ENCODE measurements around the gene SRRD. TPM values are rescaled to one million over a fixed set of nuclear protein-coding genes. Genes with fewer than 3 reads are reported as not detected.

SRRD gene
- total and polyA plus RNA-seq, 2 donors, result 11.7 to 13.1 TPM

DNA sequence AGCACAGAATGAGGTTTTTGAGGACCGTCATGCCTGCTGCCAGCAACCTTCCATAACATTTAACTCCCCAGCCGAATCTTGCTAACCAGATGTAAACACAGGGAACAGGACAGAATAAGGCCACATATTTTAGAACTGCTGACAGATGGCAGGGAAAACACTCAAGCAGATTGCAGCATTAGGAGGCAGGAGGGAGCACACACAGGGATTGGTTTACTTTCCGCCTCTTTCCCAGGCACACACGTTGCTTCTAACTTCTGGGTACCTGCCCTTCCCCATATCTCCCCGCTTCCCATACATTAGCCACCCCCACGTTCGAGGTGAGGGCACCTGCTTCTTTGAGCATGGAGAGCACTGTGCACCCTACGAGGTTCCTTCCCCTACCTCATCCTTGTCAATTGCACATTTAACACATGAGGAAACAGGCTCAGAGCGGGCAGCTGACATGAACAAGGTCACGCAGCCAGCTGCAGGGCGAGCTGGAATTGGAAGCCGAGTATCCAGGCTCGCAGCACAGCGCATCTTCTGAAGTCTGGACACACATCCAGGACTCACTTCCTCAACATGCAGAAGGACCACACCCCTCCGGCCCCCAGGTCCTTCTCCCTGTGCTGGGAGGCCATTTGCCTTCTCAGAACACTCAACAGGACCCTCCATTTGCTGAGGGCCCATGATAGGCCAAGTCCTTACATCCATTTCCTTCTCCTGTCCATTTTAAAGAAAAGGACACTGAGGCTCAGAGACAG is 35.9 kb upstream of the SRRD start:
- H3K4me3 ChIP-seq (ENCODE audit: low read depth, low read length), result no peak overlapping the region
- WGBS, result 63% methylated on average over 15 of the region's 15 CpGs
- no peaks in the 10 kb centered on the region for H3K4me1 ChIP-seq (ENCODE audit: insufficient read depth)
- H3K36me3 ChIP-seq (ENCODE audit: insufficient read depth), result no peaks in the 10 kb centered on the region
- DNase-seq (ENCODE audit: extremely low spot score), result no peak
- H3K27ac ChIP-seq (ENCODE audit: low read depth), result no peak overlapping the region

DNA sequence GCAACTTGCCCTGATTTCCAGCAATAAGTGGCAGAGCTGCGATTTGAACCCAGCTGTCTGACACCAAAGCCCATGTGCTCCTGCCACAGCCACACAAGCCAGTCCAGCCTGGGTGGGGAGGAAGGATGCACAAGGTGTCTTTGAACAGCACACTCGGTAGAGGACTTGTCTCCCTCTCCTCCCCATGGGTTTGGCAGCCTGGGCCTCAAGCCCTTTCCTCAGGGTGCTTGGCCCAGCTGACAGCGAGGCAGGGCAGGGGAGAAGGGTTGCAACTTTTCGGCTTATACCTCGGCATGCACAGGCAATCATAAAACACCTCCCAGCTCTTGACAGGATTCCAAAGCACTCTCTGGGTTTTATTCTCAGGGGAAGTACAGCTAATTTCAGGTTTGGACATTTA is 35.3 kb upstream of the SRRD start:
- 44% methylated on average over 5 of the region's 5 CpGs for WGBS
- no peaks in the 10 kb centered on the region for H3K4me1 ChIP-seq (ENCODE audit: insufficient read depth)
- DNase-seq (ENCODE audit: extremely low spot score), result no peak
- H3K4me3 ChIP-seq (ENCODE audit: low read depth, low read length), result no peak overlapping the region
- H3K36me3 ChIP-seq (ENCODE audit: insufficient read depth), result no peaks in the 10 kb centered on the region
- no peak overlapping the region for H3K27ac ChIP-seq (ENCODE audit: low read depth)

DNA sequence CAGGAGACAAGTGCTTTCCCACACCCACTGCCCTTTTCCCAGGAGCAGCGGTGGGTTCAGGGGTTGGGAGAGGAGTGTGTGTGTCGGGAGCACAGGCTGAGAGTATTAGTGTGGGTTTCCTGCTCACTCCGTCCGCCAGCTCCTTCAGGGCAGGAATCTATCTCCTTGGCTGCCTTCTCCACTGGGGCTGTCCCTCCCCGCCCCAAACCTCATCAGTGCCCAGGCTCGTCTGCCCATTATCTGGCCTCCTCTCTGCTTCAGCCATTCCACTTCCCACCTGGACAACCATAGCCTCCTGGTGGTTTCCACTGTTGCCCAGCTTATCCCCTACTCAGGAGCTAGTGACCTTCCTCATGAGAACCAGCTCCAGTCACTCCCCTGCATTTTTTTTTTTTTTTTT is 34.7 kb upstream of the SRRD start:
- no peak for DNase-seq (ENCODE audit: extremely low spot score)
- 47% methylated on average over 6 of the region's 6 CpGs for WGBS
- H3K36me3 ChIP-seq (ENCODE audit: insufficient read depth), result peaks cover 3% of the 10 kb centered on the region

DNA sequence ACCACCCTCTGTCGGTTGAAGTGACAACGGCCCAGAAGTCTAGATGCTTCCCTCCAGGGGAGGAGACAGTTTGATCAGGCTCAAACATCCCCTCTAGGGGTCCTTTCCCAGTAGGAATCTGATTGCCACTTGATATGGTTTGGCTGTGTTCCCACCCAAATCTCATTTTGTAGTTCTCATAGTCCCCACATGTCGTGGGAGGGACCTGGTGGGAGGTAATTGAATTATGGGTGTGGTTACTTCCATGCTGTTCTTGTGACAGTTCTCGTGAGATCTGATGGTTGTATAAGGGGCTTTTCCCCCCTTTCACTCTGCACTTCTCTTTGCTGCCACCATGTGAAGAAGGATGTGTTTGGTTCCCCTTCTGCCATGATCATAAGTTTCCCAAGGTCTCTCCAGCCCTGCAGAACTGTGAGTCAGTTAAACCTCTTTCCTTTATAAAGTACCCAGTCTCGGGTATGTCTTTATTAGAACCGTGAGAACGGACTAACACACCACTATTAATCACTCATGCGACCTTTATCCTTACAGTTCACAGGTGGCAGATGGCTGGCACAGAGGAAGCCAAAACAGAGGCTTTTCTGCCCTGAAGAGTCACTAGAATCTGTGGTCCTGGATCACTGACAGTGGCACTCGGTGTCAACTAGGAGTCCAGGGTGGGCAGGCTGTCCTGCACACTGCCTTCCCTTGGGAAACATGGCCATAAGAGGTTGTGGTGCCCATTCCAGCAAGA is 33.1 kb upstream of the SRRD start:
- Histone ChIP-seq H3K4me3 (ENCODE audit: low read depth, low read length) (no peak overlapping the region), H3K4me1 (ENCODE audit: insufficient read depth) (no peaks in the 10 kb centered on the region), H3K36me3 (ENCODE audit: insufficient read depth) (peaks cover 3% of the 10 kb centered on the region), H3K27ac (ENCODE audit: low read depth) (no peak overlapping the region)
- WGBS, result 91% methylated on average over 9 of the region's 9 CpGs
- DNase-seq (ENCODE audit: extremely low spot score), result no peak

More for the DNA sequence above, 34.7 kb upstream of the SRRD start:
- Histone ChIP-seq H3K4me1 (ENCODE audit: insufficient read depth) (no peaks in the 10 kb centered on the region), H3K27ac (ENCODE audit: low read depth) (no peak overlapping the region), H3K4me3 (ENCODE audit: low read depth, low read length) (no peak overlapping the region)

DNA sequence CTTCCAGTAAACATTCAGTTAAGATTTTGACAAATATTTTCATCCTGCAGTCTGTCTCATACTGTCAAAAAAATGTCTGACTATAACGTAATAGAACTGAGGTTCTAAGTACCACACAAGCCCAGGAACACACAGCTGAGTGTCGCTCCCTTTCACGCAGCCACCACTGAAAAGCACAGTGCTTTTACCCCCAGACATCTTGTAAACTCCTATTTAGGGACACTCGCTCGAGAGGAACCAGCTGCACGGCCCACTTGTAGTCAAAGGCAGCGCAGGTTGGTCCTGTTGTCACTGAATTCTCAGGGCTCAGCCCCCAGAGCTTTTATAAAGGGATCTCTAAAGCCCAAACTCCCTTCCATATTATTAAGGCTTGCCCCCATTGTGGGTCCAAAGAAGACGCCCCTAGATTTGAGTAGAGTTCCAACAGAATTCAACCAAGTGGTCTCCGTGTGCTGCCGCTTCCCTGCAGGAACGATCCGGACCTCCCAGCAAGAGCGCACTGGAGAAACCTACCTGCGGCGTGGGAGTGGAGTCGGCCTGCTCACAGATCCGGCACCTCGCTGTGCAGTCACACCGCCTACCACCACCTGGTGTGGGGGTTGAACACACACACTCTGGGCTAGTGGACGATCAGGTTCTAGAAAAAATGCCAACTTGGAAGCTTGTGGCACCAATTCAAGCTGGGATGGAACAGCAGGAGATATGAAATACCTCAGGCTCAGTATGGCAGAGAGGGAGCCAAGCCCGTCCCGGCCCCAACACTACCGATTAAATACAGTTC is 31.3 kb upstream of the SRRD start:
- no peak overlapping the region for H3K4me3 ChIP-seq (ENCODE audit: low read depth, low read length)
- peaks cover 3% of the 10 kb centered on the region for H3K36me3 ChIP-seq (ENCODE audit: insufficient read depth)
- 94% methylated on average over 23 of the region's 23 CpGs for WGBS

DNA sequence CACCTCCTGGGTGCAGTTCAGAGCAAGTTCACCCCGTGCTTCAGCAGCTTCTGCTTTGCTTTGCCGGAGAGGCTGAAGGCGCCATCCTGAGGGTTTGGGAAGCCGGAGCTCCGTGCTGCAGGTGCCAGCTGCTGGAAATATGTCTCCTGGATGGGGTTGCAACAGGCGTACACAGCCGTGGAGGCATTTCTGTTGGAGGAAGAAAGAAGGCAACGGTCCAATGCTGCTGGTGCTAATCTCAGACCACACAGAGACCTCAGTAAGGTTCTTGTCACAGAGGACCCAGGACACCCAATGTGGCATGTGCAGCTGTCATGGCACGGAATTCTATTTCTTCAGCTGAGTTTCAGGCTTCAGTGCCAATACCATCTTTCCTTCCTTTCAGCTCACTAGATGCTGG is 30.5 kb upstream of the SRRD start:
- 92% methylated on average over 9 of the region's 9 CpGs for WGBS
- Histone ChIP-seq H3K27ac (ENCODE audit: low read depth) (no peak overlapping the region), H3K4me3 (ENCODE audit: low read depth, low read length) (no peak overlapping the region), H3K36me3 (ENCODE audit: insufficient read depth) (peaks cover 3% of the 10 kb centered on the region), H3K4me1 (ENCODE audit: insufficient read depth) (no peaks in the 10 kb centered on the region)
- no peak for DNase-seq (ENCODE audit: extremely low spot score)

More for the DNA sequence above, 31.3 kb upstream of the SRRD start:
- DNase-seq (ENCODE audit: extremely low spot score), result no peak
- Histone ChIP-seq H3K4me1 (ENCODE audit: insufficient read depth) (no peaks in the 10 kb centered on the region), H3K27ac (ENCODE audit: low read depth) (no peak overlapping the region)

DNA sequence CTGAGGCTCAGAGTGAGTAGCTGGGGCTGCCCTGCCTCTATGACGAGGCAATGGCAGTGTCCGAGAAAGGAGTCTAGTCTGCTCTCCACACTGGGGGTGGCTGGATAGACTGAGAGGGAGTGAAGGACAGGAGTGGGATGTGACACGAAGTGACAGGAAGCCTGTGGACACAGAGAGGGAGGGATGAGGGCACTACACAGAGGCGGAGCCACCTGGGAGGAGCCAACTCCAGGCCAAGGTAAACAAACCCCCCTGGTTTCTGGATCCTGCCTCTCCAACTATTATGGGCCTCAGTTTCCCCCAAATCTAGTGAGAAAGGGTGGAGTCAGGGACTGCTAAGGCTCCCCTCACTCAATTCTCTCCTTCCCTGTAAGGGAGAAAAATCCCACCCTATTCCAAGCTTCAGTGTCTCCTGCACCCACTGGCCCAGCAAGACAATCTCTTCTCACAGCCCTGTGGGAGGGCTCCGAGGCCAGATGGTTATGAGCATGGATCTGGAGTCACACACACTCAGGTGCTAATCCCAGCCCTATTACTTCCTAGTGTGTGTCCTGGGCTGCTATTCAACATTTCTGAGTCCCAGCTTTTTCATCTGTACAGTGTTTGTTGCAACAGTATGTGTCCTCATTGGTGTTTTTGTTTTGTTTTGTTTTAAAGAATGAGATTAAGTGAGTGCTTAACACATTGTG is 29.7 kb upstream of the SRRD start:
- no peak overlapping the region for H3K4me3 ChIP-seq (ENCODE audit: low read depth, low read length)
- H3K36me3 ChIP-seq (ENCODE audit: insufficient read depth), result peaks cover 3% of the 10 kb centered on the region
- H3K27ac ChIP-seq (ENCODE audit: low read depth), result no peak overlapping the region
- no peaks in the 10 kb centered on the region for H3K4me1 ChIP-seq (ENCODE audit: insufficient read depth)
- 76% methylated on average over 5 of the region's 5 CpGs for WGBS
- DNase-seq (ENCODE audit: extremely low spot score), result no peak

GRCh38 chr22:26457661-26458272 is 25.9 kb upstream of the SRRD start:
- Histone ChIP-seq H3K27ac (ENCODE audit: low read depth) (no peak overlapping the region), H3K36me3 (ENCODE audit: insufficient read depth) (peaks cover 3% of the 10 kb centered on the region), H3K4me3 (ENCODE audit: low read depth, low read length) (no peak overlapping the region), H3K4me1 (ENCODE audit: insufficient read depth) (no peaks in the 10 kb centered on the region)
- DNase-seq (ENCODE audit: extremely low spot score), result no peak
- WGBS, result 94% methylated on average over 26 of the region's 26 CpGs

DNA sequence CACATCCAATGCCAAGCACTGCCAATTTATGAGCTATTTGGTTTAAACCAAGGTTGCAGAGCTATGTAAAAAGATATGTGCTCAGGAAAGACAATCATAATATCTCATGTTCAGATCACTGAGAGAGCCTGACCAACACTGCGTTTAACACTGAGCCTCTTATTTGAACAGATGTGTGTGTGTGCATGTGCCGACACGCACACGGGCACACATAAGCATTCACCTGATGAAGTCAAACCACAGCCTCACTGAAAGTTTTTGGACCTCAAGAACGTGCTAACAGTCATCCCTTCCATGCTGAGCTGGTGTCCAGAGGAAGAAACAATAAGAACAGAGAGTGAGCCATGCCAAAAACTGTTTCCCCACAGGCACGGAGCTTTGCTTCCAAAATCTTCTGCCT is 23.5 kb upstream of the SRRD start:
- no peaks in the 10 kb centered on the region for H3K36me3 ChIP-seq (ENCODE audit: insufficient read depth)
- DNase-seq (ENCODE audit: extremely low spot score), result no peak
- no peak overlapping the region for H3K4me3 ChIP-seq (ENCODE audit: low read depth, low read length)
- no peaks in the 10 kb centered on the region for H3K4me1 ChIP-seq (ENCODE audit: insufficient read depth)
- H3K27ac ChIP-seq (ENCODE audit: low read depth), result no peak overlapping the region
- 69% methylated on average over 6 of the region's 6 CpGs for WGBS

GRCh38 chr22:26461188-26461810 is 22.4 kb upstream of the SRRD start:
- Histone ChIP-seq H3K4me1 (ENCODE audit: insufficient read depth) (no peaks in the 10 kb centered on the region), H3K27ac (ENCODE audit: low read depth) (no peak overlapping the region), H3K36me3 (ENCODE audit: insufficient read depth) (peaks cover 2% of the 10 kb centered on the region), H3K4me3 (ENCODE audit: low read depth, low read length) (no peak overlapping the region)
- DNase-seq (ENCODE audit: extremely low spot score), result no peak
- WGBS, result 39% methylated on average over 3 of the region's 3 CpGs

DNA sequence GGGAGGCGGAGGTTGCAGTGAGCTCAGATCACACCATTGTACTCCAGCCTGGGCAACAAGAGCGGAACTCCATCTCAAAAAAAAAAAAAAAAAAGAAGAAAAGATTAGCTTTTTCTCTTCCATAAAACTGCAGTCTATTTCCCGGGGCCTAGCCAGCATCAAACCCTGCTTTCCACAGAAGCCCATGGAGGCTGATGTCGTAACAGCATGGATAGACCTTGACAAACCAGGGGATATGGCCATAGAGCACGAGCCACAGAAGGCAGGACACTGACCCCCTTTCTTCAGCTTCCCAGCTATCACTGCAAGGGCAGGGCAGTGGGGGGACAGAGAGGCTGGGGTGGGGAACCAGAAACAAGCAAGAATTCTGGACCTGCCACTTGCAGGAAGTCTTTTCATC is 21.6 kb upstream of the SRRD start:
- H3K4me1 ChIP-seq (ENCODE audit: insufficient read depth), result no peaks in the 10 kb centered on the region
- 96% methylated on average over 5 of the region's 5 CpGs for WGBS
- no peak overlapping the region for H3K4me3 ChIP-seq (ENCODE audit: low read depth, low read length)
- H3K27ac ChIP-seq (ENCODE audit: low read depth), result no peak overlapping the region
- DNase-seq (ENCODE audit: extremely low spot score), result no peak
- H3K36me3 ChIP-seq (ENCODE audit: insufficient read depth), result peaks cover 3% of the 10 kb centered on the region

DNA sequence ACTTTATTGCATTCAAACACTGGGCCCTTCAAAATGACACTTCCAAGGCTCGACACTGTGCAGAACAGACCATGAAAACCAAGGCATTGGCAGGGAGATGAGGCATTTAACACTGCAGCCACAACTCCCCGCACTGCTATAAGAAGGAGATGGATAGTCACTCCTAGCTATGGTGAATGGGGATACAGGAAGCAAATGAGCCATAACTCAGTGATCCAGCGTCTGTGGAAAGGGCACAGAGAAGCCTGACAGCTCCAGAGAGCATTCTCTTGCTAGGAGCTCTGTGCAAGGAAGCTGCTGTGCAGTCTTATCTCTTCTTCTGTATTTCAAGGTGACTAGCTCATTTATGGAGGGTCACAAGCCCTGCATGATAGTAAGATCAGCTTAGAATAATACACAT is 21.0 kb upstream of the SRRD start:
- H3K4me1 ChIP-seq (ENCODE audit: insufficient read depth), result no peaks in the 10 kb centered on the region
- H3K36me3 ChIP-seq (ENCODE audit: insufficient read depth), result peaks cover 3% of the 10 kb centered on the region
- no peak overlapping the region for H3K4me3 ChIP-seq (ENCODE audit: low read depth, low read length)
- WGBS, result 90% methylated on average over 3 of the region's 3 CpGs
- DNase-seq (ENCODE audit: extremely low spot score), result no peak
- H3K27ac ChIP-seq (ENCODE audit: low read depth), result no peak overlapping the region

Measured in urinary bladder (tissue), 4 donors.